ENCODE measurements around the gene C1QTNF2. TPM values are rescaled to one million over a fixed set of nuclear protein-coding genes. Genes with fewer than 3 reads are reported as not detected.
A peak's percentile ranks its signal among the peaks of the same experiment; 100 is the strongest.

Gene C1QTNF2
- total RNA-seq, 1 donor from 2014 or later = 0.31 TPM

GRCh38 chr5:160310552-160311295 is 59.7 kb downstream of the C1QTNF2 start:
- peaks cover 17% of the 10 kb centered on the region for H3K27me3 Mint-ChIP-seq
- peaks cover 6% of the 10 kb centered on the region for H3K36me3 Mint-ChIP-seq
- H3K4me1 Mint-ChIP-seq (ENCODE audit: unreplicated experiment) = peaks cover 19% of the 10 kb centered on the region
- no peak for TF ChIP-seq CTCF (conservative IDR thresholded peaks at IDR 0.05)
- no peak for DNase-seq (ENCODE audit: extremely low spot score, unreplicated experiment)
- no peaks in the 10 kb centered on the region for H3K9me3 Mint-ChIP-seq
- peak overlapping the region; percentile 91 for H3K4me3 Mint-ChIP-seq
- no peak overlapping the region for H3K27ac Mint-ChIP-seq

- no peaks in the 10 kb centered on the region for H3K9me3 Mint-ChIP-seq
- H3K27ac Mint-ChIP-seq = no peak overlapping the region
- H3K4me3 Mint-ChIP-seq = peak overlapping the region; percentile 66
- peaks cover 19% of the 10 kb centered on the region for H3K4me1 Mint-ChIP-seq (ENCODE audit: unreplicated experiment)
- peaks cover 17% of the 10 kb centered on the region for H3K27me3 Mint-ChIP-seq
- no peak for TF ChIP-seq CTCF (conservative IDR thresholded peaks at IDR 0.05)
- DNase-seq (ENCODE audit: extremely low spot score, unreplicated experiment) = no peak
- peaks cover 6% of the 10 kb centered on the region for H3K36me3 Mint-ChIP-seq
Observed at GRCh38 chr5:160310140-160310539, 60.3 kb downstream of the C1QTNF2 start.

- Mint-ChIP-seq H3K9me3 (no peaks in the 10 kb centered on the region), H3K4me3 (no peak overlapping the region), H3K4me1 (ENCODE audit: unreplicated experiment) (peaks cover 13% of the 10 kb centered on the region), H3K27me3 (peaks cover 8% of the 10 kb centered on the region), H3K27ac (no peak overlapping the region), H3K36me3 (peaks cover 6% of the 10 kb centered on the region)
- no peak for TF ChIP-seq CTCF (conservative IDR thresholded peaks at IDR 0.05)
- DNase-seq (ENCODE audit: extremely low spot score, unreplicated experiment) = no peak
Observed at GRCh38 chr5:160306696-160307095, 63.7 kb downstream of the C1QTNF2 start.

GRCh38 chr5:160305319-160305718 is 65.1 kb downstream of the C1QTNF2 start:
- Mint-ChIP-seq H3K4me1 (ENCODE audit: unreplicated experiment) (peaks cover 7% of the 10 kb centered on the region), H3K9me3 (no peaks in the 10 kb centered on the region), H3K4me3 (no peak overlapping the region), H3K36me3 (peaks cover 6% of the 10 kb centered on the region), H3K27me3 (no peaks in the 10 kb centered on the region), H3K27ac (no peak overlapping the region)
- DNase-seq (ENCODE audit: extremely low spot score, unreplicated experiment) = no peak
- no peak for TF ChIP-seq CTCF (conservative IDR thresholded peaks at IDR 0.05)

- no peaks in the 10 kb centered on the region for H3K9me3 Mint-ChIP-seq
- H3K36me3 Mint-ChIP-seq = peaks cover 2% of the 10 kb centered on the region
- TF ChIP-seq CTCF (conservative IDR thresholded peaks at IDR 0.05) = no peak
- DNase-seq (ENCODE audit: extremely low spot score, unreplicated experiment) = no peak
- H3K27me3 Mint-ChIP-seq = no peaks in the 10 kb centered on the region
- no peak overlapping the region for H3K4me3 Mint-ChIP-seq
- peaks cover 4% of the 10 kb centered on the region for H3K4me1 Mint-ChIP-seq (ENCODE audit: unreplicated experiment)
- H3K27ac Mint-ChIP-seq = no peak overlapping the region
Observed at GRCh38 chr5:160303690-160304089, 66.7 kb downstream of the C1QTNF2 start.
